ENCODE data around the gene HDAC4. TPM values are rescaled to one million over a fixed set of nuclear protein-coding genes. Genes with fewer than 3 reads are reported as not detected.

HDAC4 gene
- total RNA-seq, 1 donor from 2014 or later: 46.2 TPM

GRCh38 chr2:239107936-239108335 is 292.9 kb downstream of the HDAC4 start:
- TF ChIP-seq CTCF (IDR thresholded peaks at IDR 0.05; ENCODE audit: unreplicated experiment): no peak
- Mint-ChIP-seq H3K4me3 (ENCODE audit: low read depth) (no peak overlapping the region), H3K9me3 (ENCODE audit: low read depth) (no peaks in the 10 kb centered on the region), H3K36me3 (ENCODE audit: insufficient read depth) (peaks cover 10% of the 10 kb centered on the region), H3K27ac (no peak overlapping the region), H3K27me3 (no peaks in the 10 kb centered on the region), H3K4me1 (ENCODE audit: low read depth) (peaks cover 5% of the 10 kb centered on the region)
- DNase-seq (ENCODE audit: low spot score, unreplicated experiment): no peak

- Mint-ChIP-seq H3K4me1 (ENCODE audit: low read depth) (peaks cover 2% of the 10 kb centered on the region), H3K36me3 (ENCODE audit: insufficient read depth) (peaks cover 10% of the 10 kb centered on the region), H3K9me3 (ENCODE audit: low read depth) (no peaks in the 10 kb centered on the region), H3K27ac (no peak overlapping the region), H3K27me3 (no peaks in the 10 kb centered on the region), H3K4me3 (ENCODE audit: low read depth) (no peak overlapping the region)
- no peak for DNase-seq (ENCODE audit: low spot score, unreplicated experiment)
- TF ChIP-seq CTCF (IDR thresholded peaks at IDR 0.05; ENCODE audit: unreplicated experiment): no peak
Measured at GRCh38 chr2:239106966-239107365, 293.9 kb downstream of the HDAC4 start.

- Mint-ChIP-seq H3K9me3 (ENCODE audit: low read depth) (no peaks in the 10 kb centered on the region), H3K27ac (no peak overlapping the region)
- DNase-seq (ENCODE audit: low spot score, unreplicated experiment): no peak
Measured at GRCh38 chr2:239106314-239106908, 294.4 kb downstream of the HDAC4 start.

GRCh38 chr2:239105234-239105633 is 295.6 kb downstream of the HDAC4 start:
- no peak for DNase-seq (ENCODE audit: low spot score, unreplicated experiment)

More at GRCh38 chr2:239106314-239106908, 294.4 kb downstream of the HDAC4 start:
- Mint-ChIP-seq H3K4me3 (ENCODE audit: low read depth) (no peak overlapping the region), H3K4me1 (ENCODE audit: low read depth) (peaks cover 2% of the 10 kb centered on the region), H3K36me3 (ENCODE audit: insufficient read depth) (peaks cover 10% of the 10 kb centered on the region), H3K27me3 (no peaks in the 10 kb centered on the region)
- TF ChIP-seq CTCF (IDR thresholded peaks at IDR 0.05; ENCODE audit: unreplicated experiment): peak; percentile 53

GRCh38 chr2:239104800-239105199 is 296.0 kb downstream of the HDAC4 start:
- Mint-ChIP-seq H3K4me3 (ENCODE audit: low read depth) (no peak overlapping the region), H3K4me1 (ENCODE audit: low read depth) (peaks cover under 1% of the 10 kb centered on the region), H3K27ac (no peak overlapping the region), H3K9me3 (ENCODE audit: low read depth) (no peaks in the 10 kb centered on the region), H3K27me3 (no peaks in the 10 kb centered on the region), H3K36me3 (ENCODE audit: insufficient read depth) (peaks cover 9% of the 10 kb centered on the region)
- no peak for TF ChIP-seq CTCF (IDR thresholded peaks at IDR 0.05; ENCODE audit: unreplicated experiment)
- DNase-seq (ENCODE audit: low spot score, unreplicated experiment): no peak

More at GRCh38 chr2:239105234-239105633, 295.6 kb downstream of the HDAC4 start:
- TF ChIP-seq CTCF (IDR thresholded peaks at IDR 0.05; ENCODE audit: unreplicated experiment): no peak
- Mint-ChIP-seq H3K27ac (no peak overlapping the region), H3K9me3 (ENCODE audit: low read depth) (no peaks in the 10 kb centered on the region), H3K4me1 (ENCODE audit: low read depth) (peaks cover 2% of the 10 kb centered on the region), H3K27me3 (no peaks in the 10 kb centered on the region), H3K4me3 (ENCODE audit: low read depth) (no peak overlapping the region), H3K36me3 (ENCODE audit: insufficient read depth) (peaks cover 9% of the 10 kb centered on the region)
